Bronchial smooth muscle cell (primary cell): ENCODE measurements around the gene SETD6. TPM values are rescaled to one million over a fixed set of nuclear protein-coding genes. Genes with fewer than 3 reads are reported as not detected.

Source experiments
- total RNA-seq: library from RNA; depleted of rRNA; stranded (reverse); fragments of >200 nt; gene quantifications from 2 replicates; pipeline ENCODE4 v1.2.1, GENCODE V29; 2014

Gene SETD6, protein sequence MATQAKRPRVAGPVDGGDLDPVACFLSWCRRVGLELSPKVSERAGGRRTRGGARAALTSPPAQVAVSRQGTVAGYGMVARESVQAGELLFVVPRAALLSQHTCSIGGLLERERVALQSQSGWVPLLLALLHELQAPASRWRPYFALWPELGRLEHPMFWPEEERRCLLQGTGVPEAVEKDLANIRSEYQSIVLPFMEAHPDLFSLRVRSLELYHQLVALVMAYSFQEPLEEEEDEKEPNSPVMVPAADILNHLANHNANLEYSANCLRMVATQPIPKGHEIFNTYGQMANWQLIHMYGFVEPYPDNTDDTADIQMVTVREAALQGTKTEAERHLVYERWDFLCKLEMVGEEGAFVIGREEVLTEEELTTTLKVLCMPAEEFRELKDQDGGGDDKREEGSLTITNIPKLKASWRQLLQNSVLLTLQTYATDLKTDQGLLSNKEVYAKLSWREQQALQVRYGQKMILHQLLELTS
- total RNA-seq: 8.2 and 9.5 TPM in 2 replicates

GRCh38 chr16:58515125-58515870 lies at the start of gene SETD6:
Gene SETD6 (plus strand): TSS chr16:58515517. CDS start chr16:58515538, 21 bp downstream.

DNA sequence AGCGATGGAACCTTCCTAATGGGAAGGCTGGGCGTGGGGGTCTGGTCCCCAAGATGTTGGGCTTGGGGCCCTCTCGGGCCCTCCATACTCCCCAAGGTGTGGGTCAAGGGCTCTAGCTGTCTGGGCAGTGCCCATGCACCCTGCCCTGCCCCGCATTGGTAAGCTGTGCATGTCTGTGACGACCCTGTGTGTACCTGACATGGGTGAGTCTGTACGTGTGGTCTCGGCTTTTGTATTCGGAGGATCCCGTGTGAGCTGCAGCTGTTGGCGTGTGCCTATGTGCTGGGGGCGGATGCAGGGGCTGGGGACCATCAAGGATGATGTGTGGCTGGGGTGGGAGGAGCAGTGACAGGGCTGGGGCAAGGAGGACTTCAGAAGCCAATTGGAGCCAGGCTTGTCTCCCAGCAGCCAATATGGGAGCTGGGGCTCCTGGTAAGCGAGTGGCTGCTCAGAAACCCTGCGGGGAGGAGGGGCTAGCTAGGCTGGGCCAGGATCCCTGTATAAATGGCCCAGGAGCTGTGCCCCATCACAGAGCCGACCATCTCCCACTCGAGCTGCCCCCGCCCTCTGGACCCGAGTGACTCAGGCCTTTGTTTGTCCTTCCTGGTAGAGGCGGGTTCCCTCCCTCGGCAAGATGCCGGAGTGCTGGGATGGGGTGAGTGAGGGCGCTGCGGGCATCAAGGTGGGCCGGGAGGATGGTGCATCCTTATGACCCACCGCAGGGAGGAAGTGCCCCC lies 15.5 kb upstream of the SETD6 start, which contains the start of gene NDRG4:
TSS of gene NDRG4 (plus strand) at position 529 of the 737 bp plus-strand sequence. CDS start at position 635, 106 bp downstream.

Other genes with a start within 250 kb of the SETD6 start
- gene PRSS54, start 220.5 kb upstream of the SETD6 start, total RNA-seq: not detected in 2 replicates
- 1.0 and 1.1 TPM in 2 replicates for gene GINS3, start 123.0 kb upstream of the SETD6 start, total RNA-seq
- gene NDRG4, start 15.4 kb upstream of the SETD6 start, total RNA-seq: 5.6 and 20.0 TPM in 2 replicates
- gene CNOT1, start 114.3 kb downstream of the SETD6 start, total RNA-seq: 106 and 121 TPM in 2 replicates
- 27.6 and 32.2 TPM in 2 replicates for gene SLC38A7, start 169.3 kb downstream of the SETD6 start, total RNA-seq
- 12.4 and 22.2 TPM in 2 replicates for gene GOT2, start 218.8 kb downstream of the SETD6 start, total RNA-seq